ENCODE results near the gene CHMP3.

- TF ChIP-seq CTCF (IDR thresholded peaks at IDR 0.05): no peak
- no peak for TF ChIP-seq POLR2A (IDR thresholded peaks at IDR 0.05)
These were observed 6.7 kb downstream of the CHMP3 start for GRCh38 chr2:86556508-86556907.

Measured in Peyer's patch (tissue), 4 donors.